ENCODE data around the gene KMT2A. TPM values are rescaled to one million over a fixed set of nuclear protein-coding genes. Genes with fewer than 3 reads are reported as not detected.
"Not testable (repeated sequence)": the region's sequence is repeated elsewhere in the genome, so short reads cannot be mapped to it uniquely, and the experiment has no call there.

Gene KMT2A
- total RNA-seq, 1 donor from 2014 or later, result 61.6 TPM

GRCh38 chr11:118565051-118565450 is 128.8 kb downstream of the KMT2A start:
- no peak for DNase-seq (ENCODE audit: low spot score)
- H3K4me3 Mint-ChIP-seq (ENCODE audit: low read depth), result peak overlapping the region; percentile 91
- no peaks in the 10 kb centered on the region for H3K9me3 Mint-ChIP-seq
- intact Hi-C loops (cut with micrococcal nuclease), result no loop called here
- no peaks in the 10 kb centered on the region for H3K27me3 Mint-ChIP-seq (ENCODE audit: low read depth)
- peak overlapping the region; percentile 53 for H3K27ac Mint-ChIP-seq
- peaks cover 13% of the 10 kb centered on the region for H3K4me1 Mint-ChIP-seq (ENCODE audit: low read depth)
- H3K36me3 Mint-ChIP-seq (ENCODE audit: low read depth), result no peaks in the 10 kb centered on the region

GRCh38 chr11:118569670-118570069 is 133.4 kb downstream of the KMT2A start:
- Mint-ChIP-seq H3K36me3 (ENCODE audit: low read depth) (peaks cover 14% of the 10 kb centered on the region), H3K4me1 (ENCODE audit: low read depth) (peaks cover 26% of the 10 kb centered on the region), H3K4me3 (ENCODE audit: low read depth) (no peak overlapping the region), H3K9me3 (no peaks in the 10 kb centered on the region), H3K27ac (no peak overlapping the region), H3K27me3 (ENCODE audit: low read depth) (no peaks in the 10 kb centered on the region)
- intact Hi-C loops (cut with micrococcal nuclease), result loop anchor here (5.0 kb wide), 2 partner anchors 132 to 262 kb away; partner anchors contain the start of gene KMT2A
- no peak for DNase-seq (ENCODE audit: low spot score)

- H3K36me3 Mint-ChIP-seq (ENCODE audit: low read depth), result peaks cover 24% of the 10 kb centered on the region
- no peak for DNase-seq (ENCODE audit: low spot score)
- H3K27me3 Mint-ChIP-seq (ENCODE audit: low read depth), result no peaks in the 10 kb centered on the region
- H3K9me3 Mint-ChIP-seq, result no peaks in the 10 kb centered on the region
- H3K4me3 Mint-ChIP-seq (ENCODE audit: low read depth), result no peak overlapping the region
- H3K4me1 Mint-ChIP-seq (ENCODE audit: low read depth), result peaks cover 31% of the 10 kb centered on the region
- H3K27ac Mint-ChIP-seq, result no peak overlapping the region
- intact Hi-C loops (cut with micrococcal nuclease), result loop anchor here (5.0 kb wide), 2 partner anchors 133 to 263 kb away; partner anchors contain the start of gene KMT2A
Observed at GRCh38 chr11:118570787-118571186, 134.5 kb downstream of the KMT2A start.

- peaks cover 29% of the 10 kb centered on the region for H3K4me1 Mint-ChIP-seq (ENCODE audit: low read depth)
- peak overlapping the region; percentile 97 for H3K27ac Mint-ChIP-seq
- H3K4me3 Mint-ChIP-seq (ENCODE audit: low read depth), result peak overlapping the region; percentile 99
- H3K36me3 Mint-ChIP-seq (ENCODE audit: low read depth), result peaks cover 30% of the 10 kb centered on the region
- intact Hi-C loops (cut with micrococcal nuclease), result loop anchor here (2.0 to 5.0 kb wide), 4 partner anchors 23 to 264 kb away; partner anchors contain the start of genes ATP5MG and KMT2A
- not testable (repeated sequence) for H3K27me3 Mint-ChIP-seq (ENCODE audit: low read depth); H3K9me3 Mint-ChIP-seq
- peak; percentile 10 for DNase-seq (ENCODE audit: low spot score)
Observed at GRCh38 chr11:118571701-118572060, 135.4 kb downstream of the KMT2A start.

GRCh38 chr11:118572061-118572980 is 136.0 kb downstream of the KMT2A start, which contains the start of gene ARCN1:
Gene ARCN1 (plus strand): TSS chr11:118572409. CDS start chr11:118572548, 139 bp downstream.
- DNase-seq (ENCODE audit: low spot score), result peak; percentile 72
- Mint-ChIP-seq H3K9me3 (no peaks in the 10 kb centered on the region), H3K36me3 (ENCODE audit: low read depth) (peaks cover 33% of the 10 kb centered on the region), H3K4me1 (ENCODE audit: low read depth) (peaks cover 29% of the 10 kb centered on the region), H3K27me3 (ENCODE audit: low read depth) (no peaks in the 10 kb centered on the region), H3K27ac (peak within 1 kb of the TSS; percentile 97), H3K4me3 (ENCODE audit: low read depth) (peak within 1 kb of the TSS; percentile 99)
- intact Hi-C loops (cut with micrococcal nuclease), result loop anchor here (2.0 to 5.0 kb wide), 4 partner anchors 22 to 265 kb away; partner anchors contain the start of genes ATP5MG and KMT2A

- intact Hi-C loops (cut with micrococcal nuclease), result loop anchor here (2.0 to 5.0 kb wide), 4 partner anchors 22 to 266 kb away; partner anchors contain the start of genes ATP5MG and KMT2A
- peaks cover 29% of the 10 kb centered on the region for H3K4me1 Mint-ChIP-seq (ENCODE audit: low read depth)
- peak; percentile 16 for DNase-seq (ENCODE audit: low spot score)
- peaks cover 37% of the 10 kb centered on the region for H3K36me3 Mint-ChIP-seq (ENCODE audit: low read depth)
- no peaks in the 10 kb centered on the region for H3K9me3 Mint-ChIP-seq
- no peaks in the 10 kb centered on the region for H3K27me3 Mint-ChIP-seq (ENCODE audit: low read depth)
- peak overlapping the region; percentile 97 for H3K27ac Mint-ChIP-seq
- peak overlapping the region; percentile 99 for H3K4me3 Mint-ChIP-seq (ENCODE audit: low read depth)
Observed at GRCh38 chr11:118572981-118573550, 136.8 kb downstream of the KMT2A start.

- DNase-seq (ENCODE audit: low spot score), result no peak
- Mint-ChIP-seq H3K9me3 (no peaks in the 10 kb centered on the region), H3K36me3 (ENCODE audit: low read depth) (peaks cover 42% of the 10 kb centered on the region), H3K4me3 (ENCODE audit: low read depth) (peak overlapping the region; percentile 45), H3K27ac (no peak overlapping the region), H3K4me1 (ENCODE audit: low read depth) (peaks cover 29% of the 10 kb centered on the region), H3K27me3 (ENCODE audit: low read depth) (no peaks in the 10 kb centered on the region)
- intact Hi-C loops (cut with micrococcal nuclease), result loop anchor here (5.0 kb wide), 2 partner anchors 137 to 267 kb away; partner anchors contain the start of gene KMT2A
Observed at GRCh38 chr11:118574636-118575035, 138.3 kb downstream of the KMT2A start.

Other genes with a start within 250 kb of the KMT2A start
- gene JAML, start 211.5 kb upstream of the KMT2A start, total RNA-seq, result 377 and 389 TPM in 2 replicates
- 49.5 and 49.7 TPM in 2 replicates for gene MPZL3, start 184.1 kb upstream of the KMT2A start, total RNA-seq
- gene MPZL2, start 172.2 kb upstream of the KMT2A start, total RNA-seq, result 13.9 and 14.6 TPM in 2 replicates
- 518 and 529 TPM in 2 replicates for gene CD3E, start 131.8 kb upstream of the KMT2A start, total RNA-seq
- gene CD3D, start 93.8 kb upstream of the KMT2A start, total RNA-seq, result 386 and 400 TPM in 2 replicates
- 134 and 139 TPM in 2 replicates for gene CD3G, start 92.1 kb upstream of the KMT2A start, total RNA-seq
- gene UBE4A, start 76.9 kb upstream of the KMT2A start, total RNA-seq, result 41.2 and 44.1 TPM in 2 replicates
- 237 and 266 TPM in 2 replicates for gene ATP5MG, start 34.9 kb upstream of the KMT2A start, total RNA-seq
- 0.39 and 0.78 TPM in 2 replicates for gene TTC36, start 91.0 kb downstream of the KMT2A start, total RNA-seq
- 9.5 and 10.1 TPM in 2 replicates for gene TMEM25, start 94.7 kb downstream of the KMT2A start, total RNA-seq
- gene IFT46, start 129.4 kb downstream of the KMT2A start, total RNA-seq, result 14.2 and 15.4 TPM in 2 replicates
- gene ARCN1, start 135.9 kb downstream of the KMT2A start, total RNA-seq, result 132 and 133 TPM in 2 replicates
- 2.1 and 2.2 TPM in 2 replicates for gene PHLDB1, start 171.1 kb downstream of the KMT2A start, total RNA-seq
- not detected in 2 replicates for gene TREH, start 243.2 kb downstream of the KMT2A start, total RNA-seq

All from activated T-helper 2 cell treated with anti-CD3 and anti-CD28 coated beads, Interferon-gamma antibody, Interleukin-2, Interleukin-4, amounts not matched to agents 10 μg/mL and 5 μg/mL and 100 μg/mL, durations not matched to agents 14 hours and 24 hours and 36 hours (primary cell).